Endothelial cell of umbilical vein (primary cell): ENCODE data around the gene E2F2. TPM values are rescaled to one million over a fixed set of nuclear protein-coding genes. Genes with fewer than 3 reads are reported as not detected.

ENCODE experiments used
- BruUV-seq: library from RNA; stranded (reverse); fragments of 400-500 nt; replicated peaks from 2 replicates; lab custom pipeline; 2021; lab: Mats Ljungman, UMichigan
- CTCF ChIA-PET: fragments of 300-600, 350-600 bp; sonication (Branson Sonifier 250); formaldehyde crosslinking; loops from one replicate; lab custom pipeline; 2021; ENCODE audit warnings: antibody characterized with exemption, inconsistent platforms; lab: Charles Lee
- POLR2A ChIA-PET: fragments of 300-600, 350-600 bp; sonication (Branson Sonifier 250); formaldehyde crosslinking; loops from one replicate; lab custom pipeline; 2021; ENCODE audit warnings: antibody characterized with exemption, inconsistent platforms; lab: Charles Lee
- DNase-seq: peaks from one replicate; pipeline ENCODE4 v3.0.0-alpha.2; 2011; ENCODE audit warnings: low read depth, low spot score
- FAIRE-seq: peaks from 2 replicates; lab custom pipeline; 2011; peaks lifted over from hg19 to GRCh38; lab: Jason Lieb, UNC
- H2AFZ ChIP-seq: 2 replicates; pipeline ENCODE4 v1.6.0; 2012; ENCODE audit warnings: low read depth, low read length, control low read depth, inconsistent platforms
- H3K27ac ChIP-seq: 2 replicates; pipeline ENCODE4 v1.5.1; 2011; ENCODE audit warnings: low read depth, mild to moderate bottlenecking, control low read depth, low read length, moderate library complexity; ENCODE audit not compliant: insufficient read depth
- H3K27me3 ChIP-seq, 2 experiments: 2 replicates each; pipeline versions ENCODE4 v1.6.0 to v1.6.1; 2011; ENCODE audit warnings: low read length in 2 of 2, mixed read lengths in 1 of 2; ENCODE audit not compliant: control insufficient read depth in 2 of 2, insufficient read depth in 2 of 2
- H3K36me3 ChIP-seq, 2 experiments: 2 replicates in 1 of 2; 3 replicates in 1 of 2; pipeline ENCODE4 v1.5.1; 2011; ENCODE audit warnings: low read length in 2 of 2, mild to moderate bottlenecking in 1 of 2, moderate library complexity in 1 of 2; ENCODE audit not compliant: control insufficient read depth in 2 of 2, insufficient read depth in 2 of 2; ENCODE audit errors: extremely low read depth in 1 of 2
- H3K4me1 ChIP-seq: 3 replicates; pipeline ENCODE4 v1.5.1; 2011; ENCODE audit warnings: mild to moderate bottlenecking, low read length; ENCODE audit not compliant: control insufficient read depth, insufficient read depth; ENCODE audit errors: extremely low read depth
- H3K4me2 ChIP-seq: 2 replicates; pipeline ENCODE4 v1.6.1; 2011; ENCODE audit warnings: low read length, control low read depth, mixed read lengths; ENCODE audit not compliant: insufficient read depth
- H3K4me3 ChIP-seq, 3 experiments: fragments of 200-600 bp in 1 of 3; sonication (generic), shearing (Covaris generic) in 1 of 3; replicated peaks in 1 of 3; 2 replicates each; pipeline ENCODE4 v1.5.1; 2011 to 2016; ENCODE audit warnings: control low read depth in 3 of 3, low read length in 3 of 3, mild to moderate bottlenecking in 2 of 3, inconsistent platforms in 1 of 3, low read depth in 1 of 3, moderate library complexity in 1 of 3; ENCODE audit not compliant: insufficient read depth in 1 of 3
- H3K79me2 ChIP-seq: 2 replicates; pipeline ENCODE4 v1.6.0; 2012; ENCODE audit warnings: low read length, inconsistent platforms; ENCODE audit not compliant: control insufficient read depth, insufficient read depth
- H3K9ac ChIP-seq: replicated peaks from 2 replicates; pipeline ENCODE3; 2011; ENCODE audit warnings: low read length, control low read depth; ENCODE audit not compliant: insufficient read depth; ENCODE audit errors: extremely low read depth
- H3K9me1 ChIP-seq: replicated peaks from 3 replicates; pipeline ENCODE4 v1.6.0; 2011; ENCODE audit warnings: mild to moderate bottlenecking, low read length; ENCODE audit not compliant: control insufficient read depth, insufficient read depth; ENCODE audit errors: extremely low read depth
- H3K9me3 ChIP-seq: replicated peaks from 2 replicates; pipeline ENCODE4 v1.5.1; 2012; ENCODE audit warnings: low read length, inconsistent platforms; ENCODE audit not compliant: control insufficient read depth, insufficient read depth
- H4K20me1 ChIP-seq: replicated peaks from 2 replicates; pipeline ENCODE3; 2011; ENCODE audit warnings: mild to moderate bottlenecking, low read length; ENCODE audit not compliant: control insufficient read depth, insufficient read depth; ENCODE audit errors: extremely low read depth
- EZH2 ChIP-seq: IDR thresholded peaks from 2 replicates; pipeline ENCODE4 v1.6.1; 2012; ENCODE audit warnings: borderline replicate concordance, low read depth, mild to moderate bottlenecking, moderate library complexity, low read length, inconsistent platforms; ENCODE audit not compliant: severe bottlenecking
- FOS ChIP-seq: IDR thresholded peaks from 2 replicates; pipeline ENCODE4 v1.6.1; 2011; ENCODE audit warnings: mild to moderate bottlenecking, low read length, moderate library complexity, borderline replicate concordance; ENCODE audit not compliant: insufficient read depth
- GATA2 ChIP-seq: IDR thresholded peaks from 2 replicates; pipeline ENCODE4 v1.7.0; 2011; ENCODE audit warnings: low read depth, mild to moderate bottlenecking, moderate library complexity, mixed read lengths, low read length; ENCODE audit not compliant: insufficient read length, insufficient read depth
- JUN ChIP-seq: IDR thresholded peaks from 2 replicates; pipeline ENCODE4 v1.6.1; 2011; ENCODE audit warnings: borderline replicate concordance, low read depth; ENCODE audit not compliant: insufficient read length, insufficient read depth
- MYC ChIP-seq: IDR thresholded peaks from one replicate; pipeline ENCODE4 v1.6.1; 2011; ENCODE audit warnings: mild to moderate bottlenecking, low read depth, low read length
- POLR2A ChIP-seq: IDR thresholded peaks from 2 replicates; pipeline ENCODE4 v1.6.1; 2012; ENCODE audit warnings: low read depth, mild to moderate bottlenecking, control low read depth, low read length
- POLR2AphosphoS5 ChIP-seq: IDR thresholded peaks from 2 replicates; pipeline ENCODE4 v1.6.1; 2012; ENCODE audit warnings: low read depth, mild to moderate bottlenecking, control low read depth, low read length, moderate library complexity; ENCODE audit not compliant: insufficient read depth
- dilution Hi-C: fragments of 300-500 bp; cut with MboI; formaldehyde crosslinking; loops from one replicate; pipeline ENCODE4 v1.15.0; 2019; ENCODE audit warnings: low sequenced_read_pairs; ENCODE audit not compliant: extremely low pct_ligation_motif_present
- intact Hi-C: fragments of 100-400 bp; cut with micrococcal nuclease; formaldehyde crosslinking; loops from one replicate; pipeline ENCODE4 v1.10.0; 2022
- polyA plus RNA-seq, 4 experiments: library from polyadenylated mRNA; depleted of rRNA in 3 of 4; stranded (reverse) in 3 of 4; unstranded in 1 of 4; fragments of >200 nt; gene quantifications; 2 replicates each; pipeline versions ENCODE4 v1.2.1 to v1.2.3, GENCODE V29; 2011 to 2012; ENCODE audit warnings: missing spikeins in 1 of 4
- total RNA-seq: library from RNA; stranded (reverse); gene quantifications from 2 replicates; pipeline ENCODE4 v1.2.3, GENCODE V29; 2021
- TF ChIP-seq, protein P1 (sequence below): IDR thresholded peaks from 2 replicates; pipeline ENCODE4 v1.6.1; 2011; ENCODE audit not compliant: insufficient read depth, insufficient read length
- TF ChIP-seq, protein P2 (sequence below), 2 donors: IDR thresholded peaks; 1 replicate in 1 of 2; 2 replicates in 1 of 2; pipeline ENCODE4 v1.5.1; 2011; ENCODE audit warnings: low read length in 2 of 2, mild to moderate bottlenecking in 2 of 2, moderate library complexity in 2 of 2, control low read depth in 1 of 2, inconsistent platforms in 1 of 2, low read depth in 1 of 2; ENCODE audit not compliant: insufficient read depth in 1 of 2; ENCODE audit errors: extremely low read depth in 1 of 2

The E2F2 gene
- total and polyA plus RNA-seq, 2 donors (not counting 3 experiments of a cell fraction or from before 2014, with no cell fraction given) = 1.1 to 5.6 TPM

DNA sequence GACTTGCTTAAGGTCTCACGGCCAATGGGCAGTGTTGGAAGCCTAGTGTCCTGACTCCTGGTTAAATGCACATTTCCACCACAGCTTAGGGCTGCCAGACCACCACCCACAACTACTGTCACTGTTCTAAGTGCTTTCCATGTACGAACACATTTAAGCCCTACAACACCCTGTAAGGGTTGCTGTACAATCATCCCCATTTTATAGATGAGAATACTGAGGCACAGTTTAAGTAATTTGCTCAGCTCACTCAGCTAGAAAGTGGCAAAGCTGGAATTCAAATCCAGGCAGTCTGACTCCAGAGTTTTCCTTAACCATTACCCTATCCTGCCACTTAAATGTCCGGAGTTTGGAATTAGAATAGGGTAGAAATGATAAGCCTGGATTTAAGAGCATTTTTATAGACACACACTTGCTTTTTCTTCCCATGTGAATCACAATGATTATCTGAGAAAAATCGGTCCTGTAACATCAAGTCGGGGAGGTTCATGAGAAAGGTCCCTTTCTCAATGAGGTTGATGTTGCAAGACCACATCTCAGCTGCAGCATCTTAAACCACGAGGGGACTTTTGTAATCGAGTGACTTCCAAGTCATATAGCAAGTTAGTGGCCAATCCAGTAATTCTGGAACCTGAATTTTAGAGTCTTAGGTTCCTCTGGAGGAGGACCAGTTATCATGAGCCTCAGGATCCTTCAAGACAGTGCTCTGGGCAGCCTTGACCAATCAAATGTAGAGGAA, 8.6 kb downstream of the E2F2 start:
- Histone ChIP-seq H3K9me3 (no peaks in the 10 kb centered on the region), H3K27me3 (no peaks in the 10 kb centered on the region), H3K9ac (no peak overlapping the region), H2AFZ (no peak overlapping the region), H3K4me3 (no peak overlapping the region), H3K36me3 (no peaks in the 10 kb centered on the region), H3K79me2 (peaks cover 2% of the 10 kb centered on the region), H4K20me1 (no peaks in the 10 kb centered on the region), H3K4me2 (no peak overlapping the region), H3K27ac (no peak overlapping the region), H3K9me1 (no peaks in the 10 kb centered on the region), H3K4me1 (peaks cover under 1% of the 10 kb centered on the region)
- no peak for DNase-seq
- ChIA-PET CTCF (interaction anchor here (3.2 to 16.6 kb wide), 2 partner anchors 17 to 23 kb away, joined by 16 to 192 read pairs; no protein-coding TSS in a partner anchor), POLR2A (no interaction called here)
- dilution Hi-C loops = no loop called here
- intact Hi-C loops = no loop called here
- no TSS peak for BruUV-seq
- TF ChIP-seq, protein P1, sequence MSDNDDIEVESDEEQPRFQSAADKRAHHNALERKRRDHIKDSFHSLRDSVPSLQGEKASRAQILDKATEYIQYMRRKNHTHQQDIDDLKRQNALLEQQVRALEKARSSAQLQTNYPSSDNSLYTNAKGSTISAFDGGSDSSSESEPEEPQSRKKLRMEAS = no peak
- TF ChIP-seq MYC (no peak), FOS (no peak), JUN (no peak), POLR2AphosphoS5 (no peak), EZH2 (no peak), GATA2 (no peak), POLR2A (no peak)
- TF ChIP-seq, protein P2, sequence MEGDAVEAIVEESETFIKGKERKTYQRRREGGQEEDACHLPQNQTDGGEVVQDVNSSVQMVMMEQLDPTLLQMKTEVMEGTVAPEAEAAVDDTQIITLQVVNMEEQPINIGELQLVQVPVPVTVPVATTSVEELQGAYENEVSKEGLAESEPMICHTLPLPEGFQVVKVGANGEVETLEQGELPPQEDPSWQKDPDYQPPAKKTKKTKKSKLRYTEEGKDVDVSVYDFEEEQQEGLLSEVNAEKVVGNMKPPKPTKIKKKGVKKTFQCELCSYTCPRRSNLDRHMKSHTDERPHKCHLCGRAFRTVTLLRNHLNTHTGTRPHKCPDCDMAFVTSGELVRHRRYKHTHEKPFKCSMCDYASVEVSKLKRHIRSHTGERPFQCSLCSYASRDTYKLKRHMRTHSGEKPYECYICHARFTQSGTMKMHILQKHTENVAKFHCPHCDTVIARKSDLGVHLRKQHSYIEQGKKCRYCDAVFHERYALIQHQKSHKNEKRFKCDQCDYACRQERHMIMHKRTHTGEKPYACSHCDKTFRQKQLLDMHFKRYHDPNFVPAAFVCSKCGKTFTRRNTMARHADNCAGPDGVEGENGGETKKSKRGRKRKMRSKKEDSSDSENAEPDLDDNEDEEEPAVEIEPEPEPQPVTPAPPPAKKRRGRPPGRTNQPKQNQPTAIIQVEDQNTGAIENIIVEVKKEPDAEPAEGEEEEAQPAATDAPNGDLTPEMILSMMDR (IDR thresholded peaks at IDR 0.05; ENCODE audit: extremely low read depth in 1 of 2, insufficient read depth in 1 of 2, low read depth in 1 of 2, low read length in 2 of 2) = no peak
- FAIRE-seq = no peak
